ENCODE data around the gene IL17RA.

IL17RA gene

DNA sequence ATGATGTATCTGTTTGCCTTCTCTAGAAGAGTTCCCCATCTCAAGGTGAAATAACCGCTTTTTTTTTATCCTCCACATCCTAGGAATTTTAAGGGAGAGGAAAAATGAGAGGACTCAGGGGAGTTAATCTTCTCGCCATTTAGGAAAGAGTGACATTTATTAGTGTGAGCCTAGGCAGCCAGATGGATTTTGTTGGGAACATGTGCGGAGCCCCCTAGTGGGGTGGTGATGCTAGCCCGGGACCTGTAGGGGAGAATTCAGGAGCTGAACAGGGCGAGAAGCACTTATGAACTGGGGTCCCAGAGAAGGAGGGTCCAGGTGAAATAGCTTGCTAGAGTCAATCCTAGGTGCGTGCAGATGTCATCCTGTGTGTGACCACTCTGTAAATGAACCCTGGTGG is 10.7 kb downstream of the IL17RA start:
- Histone ChIP-seq H3K36me3 (ENCODE audit: control insufficient read depth in 1 of 2, insufficient read depth in 2 of 2, low read length in 2 of 2) (peaks cover 26 to 31% of the 10 kb centered on the region in 2 donors), H3K27ac (ENCODE audit: low read depth, low read length) (no peak overlapping the region), H3K9ac (ENCODE audit: low read depth in 1 of 2, low read length in 2 of 2) (no peak overlapping the region), H3K27me3 (ENCODE audit: control insufficient read depth in 1 of 2, insufficient read depth in 2 of 2, low read length in 2 of 2) (no peaks in the 10 kb centered on the region), H3K4me1 (ENCODE audit: control insufficient read depth in 1 of 2, insufficient read depth in 2 of 2, low read length in 2 of 2) (peaks cover 0 to 6% of the 10 kb centered on the region in 2 donors), H3K4me3 (ENCODE audit: low read depth in 1 of 2, low read length in 2 of 2) (no peak overlapping the region), H3K9me3 (ENCODE audit: control insufficient read depth in 1 of 2, low read length in 2 of 2) (no peaks in the 10 kb centered on the region)

DNA sequence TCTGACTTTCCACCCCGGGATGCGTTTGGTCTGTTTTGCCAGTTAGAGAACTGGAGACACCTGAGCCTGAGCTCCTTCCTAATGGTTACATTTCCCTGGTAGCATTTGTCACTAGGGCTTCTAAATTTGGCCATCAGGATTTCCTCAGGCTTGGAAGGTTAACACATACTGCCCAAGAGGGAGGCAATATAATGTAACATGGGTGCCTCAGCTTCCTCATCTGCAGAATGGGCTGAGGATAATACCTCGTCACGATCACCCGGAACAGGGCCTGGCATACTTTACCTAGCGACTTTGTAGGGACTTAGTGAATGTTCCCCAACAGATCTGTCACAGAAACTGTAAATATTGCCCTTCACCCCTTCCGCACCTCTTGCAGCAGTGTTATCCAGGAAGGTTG is 11.3 kb downstream of the IL17RA start:
- H3K9ac ChIP-seq (ENCODE audit: low read depth in 1 of 2, low read length in 2 of 2), result no peak overlapping the region
- H3K4me3 ChIP-seq (ENCODE audit: low read depth in 1 of 2, low read length in 2 of 2), result no peak overlapping the region
- peaks cover 0 to 6% of the 10 kb centered on the region in 2 donors for H3K4me1 ChIP-seq (ENCODE audit: control insufficient read depth in 1 of 2, insufficient read depth in 2 of 2, low read length in 2 of 2)
- H3K36me3 ChIP-seq (ENCODE audit: control insufficient read depth in 1 of 2, insufficient read depth in 2 of 2, low read length in 2 of 2), result peaks cover 27 to 37% of the 10 kb centered on the region in 2 donors
- no peak overlapping the region for H3K27ac ChIP-seq (ENCODE audit: low read depth, low read length)
- no peaks in the 10 kb centered on the region for H3K9me3 ChIP-seq (ENCODE audit: control insufficient read depth in 1 of 2, low read length in 2 of 2)
- H3K27me3 ChIP-seq (ENCODE audit: control insufficient read depth in 1 of 2, insufficient read depth in 2 of 2, low read length in 2 of 2), result no peaks in the 10 kb centered on the region

DNA sequence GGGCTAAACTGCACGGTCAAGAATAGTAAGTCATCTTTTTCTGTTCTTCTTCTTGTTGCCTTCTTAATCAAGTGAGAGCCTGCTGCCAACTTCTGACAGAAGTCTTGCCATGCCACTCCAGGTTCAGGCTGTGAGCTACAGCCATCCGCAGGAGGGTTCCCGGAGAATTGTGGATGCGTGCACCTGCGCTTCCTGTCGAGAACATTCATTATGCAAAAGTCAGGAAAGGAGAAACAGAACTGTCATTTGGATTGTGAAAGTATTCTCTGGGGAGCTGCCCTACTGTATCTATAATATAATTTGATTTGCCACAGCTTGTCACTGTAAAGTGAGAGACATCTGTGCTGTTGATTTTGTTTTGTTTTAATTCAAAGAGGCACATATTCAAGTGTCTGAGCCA is 12.3 kb downstream of the IL17RA start:
- no peak overlapping the region for H3K9ac ChIP-seq (ENCODE audit: low read depth in 1 of 2, low read length in 2 of 2)
- H3K9me3 ChIP-seq (ENCODE audit: control insufficient read depth in 1 of 2, low read length in 2 of 2), result no peaks in the 10 kb centered on the region
- no peak overlapping the region for H3K27ac ChIP-seq (ENCODE audit: low read depth, low read length)
- H3K36me3 ChIP-seq (ENCODE audit: control insufficient read depth in 1 of 2, insufficient read depth in 2 of 2, low read length in 2 of 2), result peaks cover 36 to 47% of the 10 kb centered on the region in 2 donors
- H3K27me3 ChIP-seq (ENCODE audit: control insufficient read depth in 1 of 2, insufficient read depth in 2 of 2, low read length in 2 of 2), result no peaks in the 10 kb centered on the region
- peaks cover 0 to 6% of the 10 kb centered on the region in 2 donors for H3K4me1 ChIP-seq (ENCODE audit: control insufficient read depth in 1 of 2, insufficient read depth in 2 of 2, low read length in 2 of 2)
- no peak overlapping the region for H3K4me3 ChIP-seq (ENCODE audit: low read depth in 1 of 2, low read length in 2 of 2)

DNA sequence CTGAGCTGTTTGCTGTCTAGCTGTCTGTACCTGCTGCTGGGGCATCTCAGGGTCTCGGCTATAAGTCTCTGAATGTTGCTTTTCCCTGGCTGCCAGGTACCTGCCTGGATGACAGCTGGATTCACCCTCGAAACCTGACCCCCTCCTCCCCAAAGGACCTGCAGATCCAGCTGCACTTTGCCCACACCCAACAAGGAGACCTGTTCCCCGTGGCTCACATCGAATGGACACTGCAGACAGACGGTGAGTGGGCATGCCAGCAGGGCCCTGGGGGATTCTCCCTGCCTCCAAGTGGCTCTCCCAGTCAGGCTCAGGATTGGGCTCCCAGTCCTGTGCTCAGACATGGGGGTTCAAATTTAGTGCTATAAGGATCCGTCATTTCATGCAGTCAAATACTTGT is 12.9 kb downstream of the IL17RA start:
- no peaks in the 10 kb centered on the region for H3K9me3 ChIP-seq (ENCODE audit: control insufficient read depth in 1 of 2, low read length in 2 of 2)
- H3K4me1 ChIP-seq (ENCODE audit: control insufficient read depth in 1 of 2, insufficient read depth in 2 of 2, low read length in 2 of 2), result peaks cover 0 to 6% of the 10 kb centered on the region in 2 donors
- H3K36me3 ChIP-seq (ENCODE audit: control insufficient read depth in 1 of 2, insufficient read depth in 2 of 2, low read length in 2 of 2), result peaks cover 39 to 53% of the 10 kb centered on the region in 2 donors
- H3K4me3 ChIP-seq (ENCODE audit: low read depth in 1 of 2, low read length in 2 of 2), result no peak overlapping the region
- H3K27ac ChIP-seq (ENCODE audit: low read depth, low read length), result no peak overlapping the region
- no peak overlapping the region for H3K9ac ChIP-seq (ENCODE audit: low read depth in 1 of 2, low read length in 2 of 2)
- H3K27me3 ChIP-seq (ENCODE audit: control insufficient read depth in 1 of 2, insufficient read depth in 2 of 2, low read length in 2 of 2), result no peaks in the 10 kb centered on the region

DNA sequence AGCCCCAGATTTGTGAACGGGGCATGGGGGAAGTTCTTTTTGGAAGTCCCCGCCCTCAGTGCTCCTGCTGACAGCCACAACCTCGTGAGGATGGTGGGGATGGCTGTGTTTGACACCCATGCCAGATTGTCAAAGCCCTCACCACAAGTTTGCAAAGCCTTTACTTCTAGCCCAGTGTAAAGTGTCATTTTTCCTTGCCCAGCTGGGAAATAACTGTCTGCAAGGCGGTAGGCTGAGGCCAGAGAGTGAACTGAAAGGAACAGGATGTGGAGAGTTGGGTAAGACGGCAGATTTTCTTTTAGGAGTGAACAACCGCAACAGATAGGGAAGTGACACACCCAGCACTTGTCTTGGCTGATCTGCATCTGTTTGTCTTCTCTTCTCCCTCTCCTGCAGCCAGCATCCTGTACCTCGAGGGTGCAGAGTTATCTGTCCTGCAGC is 13.6 kb downstream of the IL17RA start:
- peaks cover 43 to 60% of the 10 kb centered on the region in 2 donors for H3K36me3 ChIP-seq (ENCODE audit: control insufficient read depth in 1 of 2, insufficient read depth in 2 of 2, low read length in 2 of 2)
- no peak overlapping the region for H3K9ac ChIP-seq (ENCODE audit: low read depth in 1 of 2, low read length in 2 of 2)
- H3K27ac ChIP-seq (ENCODE audit: low read depth, low read length), result no peak overlapping the region
- peaks cover 0 to 6% of the 10 kb centered on the region in 2 donors for H3K4me1 ChIP-seq (ENCODE audit: control insufficient read depth in 1 of 2, insufficient read depth in 2 of 2, low read length in 2 of 2)
- H3K9me3 ChIP-seq (ENCODE audit: control insufficient read depth in 1 of 2, low read length in 2 of 2), result no peaks in the 10 kb centered on the region
- H3K27me3 ChIP-seq (ENCODE audit: control insufficient read depth in 1 of 2, insufficient read depth in 2 of 2, low read length in 2 of 2), result no peaks in the 10 kb centered on the region
- no peak overlapping the region for H3K4me3 ChIP-seq (ENCODE audit: low read depth in 1 of 2, low read length in 2 of 2)

DNA sequence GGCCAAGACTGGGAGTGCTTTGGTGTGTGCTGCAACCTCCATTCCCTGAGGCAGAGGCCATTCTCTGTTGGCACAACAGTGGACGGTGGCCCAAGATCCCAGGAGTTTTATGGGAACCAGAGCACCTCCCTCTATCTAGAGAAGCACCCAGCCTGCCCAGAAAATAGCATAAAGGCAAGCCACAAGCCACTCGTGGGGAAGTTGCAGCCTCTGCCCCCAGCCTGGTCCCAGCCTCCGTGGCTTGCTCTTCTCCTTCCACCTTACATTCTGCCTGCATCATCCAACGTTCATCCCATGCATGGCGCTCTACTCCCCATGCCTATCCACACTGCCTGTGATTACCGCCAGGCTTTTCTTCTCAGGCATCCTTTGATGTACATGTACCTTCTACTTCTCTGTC is 15.8 kb downstream of the IL17RA start:
- peaks cover 46 to 79% of the 10 kb centered on the region in 2 donors for H3K36me3 ChIP-seq (ENCODE audit: control insufficient read depth in 1 of 2, insufficient read depth in 2 of 2, low read length in 2 of 2)
- no peak overlapping the region for H3K9ac ChIP-seq (ENCODE audit: low read depth in 1 of 2, low read length in 2 of 2)

DNA sequence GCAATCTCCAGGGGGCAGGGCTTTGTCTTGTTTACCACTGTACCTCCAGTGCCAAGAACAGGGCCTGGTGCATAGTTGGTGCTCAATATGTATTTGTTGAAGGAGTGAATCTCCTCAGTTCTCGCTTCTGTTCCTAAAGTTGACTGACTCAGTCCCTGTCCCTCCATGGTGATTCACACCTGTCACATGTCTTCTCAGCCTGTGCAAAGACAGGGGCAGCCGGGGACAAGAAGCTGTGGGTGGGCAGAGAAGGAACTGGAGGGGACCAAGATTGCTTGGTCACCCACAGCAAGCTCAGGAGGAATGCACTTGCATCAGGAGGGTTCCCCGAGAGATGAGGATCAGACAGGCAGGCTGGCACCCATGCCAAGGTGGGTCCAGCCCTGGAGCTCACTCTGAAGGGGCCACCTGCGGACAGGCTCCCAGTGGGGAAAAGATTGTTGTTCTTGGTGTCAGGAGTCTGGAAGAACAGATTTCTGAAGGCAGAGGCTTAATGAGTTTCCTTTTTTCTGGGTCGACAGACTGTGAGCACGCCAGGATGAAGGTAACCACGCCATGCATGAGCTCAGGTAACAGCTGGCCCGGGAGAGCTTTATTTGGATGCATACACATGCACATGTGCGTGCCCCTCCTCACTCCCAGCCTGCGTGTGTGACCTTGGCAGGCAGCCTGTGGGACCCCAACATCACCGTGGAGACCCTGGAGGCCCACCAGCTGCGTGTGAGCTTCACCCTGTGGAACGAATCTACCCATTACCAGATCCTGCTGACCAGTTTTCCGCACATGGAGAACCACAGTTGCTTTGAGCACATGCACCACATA is 16.9 kb downstream of the IL17RA start:
- H3K4me1 ChIP-seq (ENCODE audit: control insufficient read depth in 1 of 2, insufficient read depth in 2 of 2, low read length in 2 of 2), result peaks cover 0 to 6% of the 10 kb centered on the region in 2 donors
- H3K9ac ChIP-seq (ENCODE audit: low read depth in 1 of 2, low read length in 2 of 2), result no peak overlapping the region
- H3K9me3 ChIP-seq (ENCODE audit: control insufficient read depth in 1 of 2, low read length in 2 of 2), result no peaks in the 10 kb centered on the region
- H3K27me3 ChIP-seq (ENCODE audit: control insufficient read depth in 1 of 2, insufficient read depth in 2 of 2, low read length in 2 of 2), result no peaks in the 10 kb centered on the region
- no peak overlapping the region for H3K4me3 ChIP-seq (ENCODE audit: low read depth in 1 of 2, low read length in 2 of 2)
- H3K36me3 ChIP-seq (ENCODE audit: control insufficient read depth in 1 of 2, insufficient read depth in 2 of 2, low read length in 2 of 2), result peaks cover 46 to 85% of the 10 kb centered on the region in 2 donors
- H3K27ac ChIP-seq (ENCODE audit: low read depth, low read length), result no peak overlapping the region

More for the DNA sequence above, 15.8 kb downstream of the IL17RA start:
- Histone ChIP-seq H3K9me3 (ENCODE audit: control insufficient read depth in 1 of 2, low read length in 2 of 2) (no peaks in the 10 kb centered on the region), H3K4me3 (ENCODE audit: low read depth in 1 of 2, low read length in 2 of 2) (no peak overlapping the region), H3K4me1 (ENCODE audit: control insufficient read depth in 1 of 2, insufficient read depth in 2 of 2, low read length in 2 of 2) (peaks cover 0 to 6% of the 10 kb centered on the region in 2 donors), H3K27ac (ENCODE audit: low read depth, low read length) (no peak overlapping the region), H3K27me3 (ENCODE audit: control insufficient read depth in 1 of 2, insufficient read depth in 2 of 2, low read length in 2 of 2) (no peaks in the 10 kb centered on the region)

DNA sequence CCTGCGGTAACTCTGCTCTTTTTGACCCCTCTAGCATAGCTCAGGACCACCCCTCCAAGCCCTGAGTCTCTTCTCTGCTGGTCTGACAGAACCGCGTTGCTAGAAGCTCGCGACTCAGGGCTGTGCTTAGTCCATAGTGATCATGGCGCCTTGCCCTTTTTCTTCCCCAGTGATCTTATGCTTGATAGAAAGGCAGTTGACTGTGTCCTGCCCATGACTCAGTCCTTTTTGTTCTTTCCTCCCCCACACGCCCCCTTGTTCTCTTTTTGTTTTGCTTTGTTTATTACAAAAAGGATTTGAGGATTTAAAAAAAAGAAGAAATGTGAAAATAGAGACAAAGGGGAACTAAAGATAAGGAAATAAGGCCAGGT is 17.5 kb downstream of the IL17RA start:
- no peak overlapping the region for H3K4me3 ChIP-seq (ENCODE audit: low read depth in 1 of 2, low read length in 2 of 2)
- H3K27ac ChIP-seq (ENCODE audit: low read depth, low read length), result no peak overlapping the region
- peaks cover 46 to 91% of the 10 kb centered on the region in 2 donors for H3K36me3 ChIP-seq (ENCODE audit: control insufficient read depth in 1 of 2, insufficient read depth in 2 of 2, low read length in 2 of 2)
- H3K27me3 ChIP-seq (ENCODE audit: control insufficient read depth in 1 of 2, insufficient read depth in 2 of 2, low read length in 2 of 2), result no peaks in the 10 kb centered on the region
- H3K4me1 ChIP-seq (ENCODE audit: control insufficient read depth in 1 of 2, insufficient read depth in 2 of 2, low read length in 2 of 2), result peaks cover 0 to 6% of the 10 kb centered on the region in 2 donors
- no peak overlapping the region for H3K9ac ChIP-seq (ENCODE audit: low read depth in 1 of 2, low read length in 2 of 2)
- no peaks in the 10 kb centered on the region for H3K9me3 ChIP-seq (ENCODE audit: control insufficient read depth in 1 of 2, low read length in 2 of 2)

DNA sequence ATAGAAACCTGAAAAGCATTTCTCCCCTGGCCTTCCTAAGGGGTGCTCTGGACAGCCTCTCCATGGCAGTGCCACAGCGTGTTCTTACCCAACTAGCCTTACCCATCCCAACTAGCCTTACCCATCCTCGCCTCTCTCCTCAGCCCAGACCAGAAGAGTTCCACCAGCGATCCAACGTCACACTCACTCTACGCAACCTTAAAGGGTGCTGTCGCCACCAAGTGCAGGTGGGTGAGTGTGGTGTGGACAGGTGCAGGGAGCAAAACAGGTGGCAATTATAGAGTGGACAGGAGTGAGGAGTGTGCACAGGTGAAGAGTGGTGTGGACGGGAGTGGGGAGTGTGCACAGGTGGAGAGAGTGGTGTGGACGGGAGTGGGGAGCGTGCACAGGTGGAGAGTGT is 18.6 kb downstream of the IL17RA start:
- H3K4me3 ChIP-seq (ENCODE audit: low read depth in 1 of 2, low read length in 2 of 2), result no peak overlapping the region
- H3K27ac ChIP-seq (ENCODE audit: low read depth, low read length), result no peak overlapping the region
- no peaks in the 10 kb centered on the region for H3K27me3 ChIP-seq (ENCODE audit: control insufficient read depth in 1 of 2, insufficient read depth in 2 of 2, low read length in 2 of 2)
- no peak overlapping the region for H3K9ac ChIP-seq (ENCODE audit: low read depth in 1 of 2, low read length in 2 of 2)
- H3K36me3 ChIP-seq (ENCODE audit: control insufficient read depth in 1 of 2, insufficient read depth in 2 of 2, low read length in 2 of 2), result peaks cover 46 to 92% of the 10 kb centered on the region in 2 donors
- H3K9me3 ChIP-seq (ENCODE audit: control insufficient read depth in 1 of 2, low read length in 2 of 2), result no peaks in the 10 kb centered on the region
- peaks cover 0 to 3% of the 10 kb centered on the region in 2 donors for H3K4me1 ChIP-seq (ENCODE audit: control insufficient read depth in 1 of 2, insufficient read depth in 2 of 2, low read length in 2 of 2)

DNA sequence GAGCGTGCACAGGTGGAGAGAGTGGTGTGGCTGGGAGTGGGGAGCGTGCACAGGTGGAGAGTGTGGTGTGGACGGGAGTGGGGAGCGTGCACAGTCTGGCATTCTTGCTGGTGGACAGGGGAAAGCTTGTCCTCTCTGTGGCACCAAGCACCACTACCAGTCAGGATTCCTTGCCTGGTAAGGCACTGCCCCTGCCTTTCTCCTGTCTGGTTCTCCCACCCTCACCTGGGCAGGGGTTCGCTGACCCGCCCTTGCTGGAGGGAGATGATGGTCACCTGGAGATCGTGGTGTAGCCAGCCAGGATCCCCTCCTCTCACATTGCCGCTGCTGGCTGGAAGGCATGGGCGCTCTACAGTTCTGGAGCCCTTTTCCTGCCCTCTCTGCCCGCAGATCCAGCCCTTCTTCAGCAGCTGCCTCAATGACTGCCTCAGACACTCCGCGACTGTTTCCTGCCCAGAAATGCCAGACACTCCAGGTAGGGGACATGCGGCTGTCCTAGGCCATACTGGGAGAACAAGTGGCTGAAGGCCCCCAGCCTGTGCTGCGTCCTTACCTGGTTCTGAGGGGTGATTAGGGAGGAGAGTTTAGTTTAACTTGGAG is 19.6 kb downstream of the IL17RA start:
- Histone ChIP-seq H3K9me3 (ENCODE audit: control insufficient read depth in 1 of 2, low read length in 2 of 2) (no peaks in the 10 kb centered on the region), H3K4me3 (ENCODE audit: low read depth in 1 of 2, low read length in 2 of 2) (no peak overlapping the region), H3K27ac (ENCODE audit: low read depth, low read length) (no peak overlapping the region), H3K9ac (ENCODE audit: low read depth in 1 of 2, low read length in 2 of 2) (no peak overlapping the region), H3K4me1 (ENCODE audit: control insufficient read depth in 1 of 2, insufficient read depth in 2 of 2, low read length in 2 of 2) (no peaks in the 10 kb centered on the region), H3K27me3 (ENCODE audit: control insufficient read depth in 1 of 2, insufficient read depth in 2 of 2, low read length in 2 of 2) (no peaks in the 10 kb centered on the region), H3K36me3 (ENCODE audit: control insufficient read depth in 1 of 2, insufficient read depth in 2 of 2, low read length in 2 of 2) (peaks cover 38 to 92% of the 10 kb centered on the region in 2 donors)

Data from duodenal mucosa (tissue), 2 donors.